Measurements from ENCODE around the gene GPR156.

- TF ChIP-seq CTCF (IDR thresholded peaks at IDR 0.05; ENCODE audit: insufficient read depth, low read length): no peak
- no peak for TF ChIP-seq POLR2AphosphoS5 (IDR thresholded peaks at IDR 0.05; ENCODE audit: low read depth)
- no peak for TF ChIP-seq GABPA (IDR thresholded peaks at IDR 0.05; ENCODE audit: low read depth)
- TF ChIP-seq, protein P1, sequence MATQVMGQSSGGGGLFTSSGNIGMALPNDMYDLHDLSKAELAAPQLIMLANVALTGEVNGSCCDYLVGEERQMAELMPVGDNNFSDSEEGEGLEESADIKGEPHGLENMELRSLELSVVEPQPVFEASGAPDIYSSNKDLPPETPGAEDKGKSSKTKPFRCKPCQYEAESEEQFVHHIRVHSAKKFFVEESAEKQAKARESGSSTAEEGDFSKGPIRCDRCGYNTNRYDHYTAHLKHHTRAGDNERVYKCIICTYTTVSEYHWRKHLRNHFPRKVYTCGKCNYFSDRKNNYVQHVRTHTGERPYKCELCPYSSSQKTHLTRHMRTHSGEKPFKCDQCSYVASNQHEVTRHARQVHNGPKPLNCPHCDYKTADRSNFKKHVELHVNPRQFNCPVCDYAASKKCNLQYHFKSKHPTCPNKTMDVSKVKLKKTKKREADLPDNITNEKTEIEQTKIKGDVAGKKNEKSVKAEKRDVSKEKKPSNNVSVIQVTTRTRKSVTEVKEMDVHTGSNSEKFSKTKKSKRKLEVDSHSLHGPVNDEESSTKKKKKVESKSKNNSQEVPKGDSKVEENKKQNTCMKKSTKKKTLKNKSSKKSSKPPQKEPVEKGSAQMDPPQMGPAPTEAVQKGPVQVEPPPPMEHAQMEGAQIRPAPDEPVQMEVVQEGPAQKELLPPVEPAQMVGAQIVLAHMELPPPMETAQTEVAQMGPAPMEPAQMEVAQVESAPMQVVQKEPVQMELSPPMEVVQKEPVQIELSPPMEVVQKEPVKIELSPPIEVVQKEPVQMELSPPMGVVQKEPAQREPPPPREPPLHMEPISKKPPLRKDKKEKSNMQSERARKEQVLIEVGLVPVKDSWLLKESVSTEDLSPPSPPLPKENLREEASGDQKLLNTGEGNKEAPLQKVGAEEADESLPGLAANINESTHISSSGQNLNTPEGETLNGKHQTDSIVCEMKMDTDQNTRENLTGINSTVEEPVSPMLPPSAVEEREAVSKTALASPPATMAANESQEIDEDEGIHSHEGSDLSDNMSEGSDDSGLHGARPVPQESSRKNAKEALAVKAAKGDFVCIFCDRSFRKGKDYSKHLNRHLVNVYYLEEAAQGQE (IDR thresholded peaks at IDR 0.05; ENCODE audit: insufficient replicate concordance, low read depth): no peak
These were observed 9.4 kb downstream of the GPR156 start for GRCh38 chr3:120275618-120276017.
